Skeletal muscle cell (primary cell): ENCODE results near the gene FSIP2.
"Not testable (repeated sequence)": the region's sequence is repeated elsewhere in the genome, so short reads cannot be mapped to it uniquely, and the experiment has no call there.

Experiments
- DNase-seq: peaks from one replicate; pipeline ENCODE4 v3.0.0-alpha.2; 2010; ENCODE audit warnings: low read depth
- H3K4me3 ChIP-seq: 2 replicates; pipeline ENCODE4 v1.5.1; 2011; ENCODE audit warnings: low read depth, mild to moderate bottlenecking, control low read depth, low read length, moderate library complexity

The FSIP2 gene

DNA sequence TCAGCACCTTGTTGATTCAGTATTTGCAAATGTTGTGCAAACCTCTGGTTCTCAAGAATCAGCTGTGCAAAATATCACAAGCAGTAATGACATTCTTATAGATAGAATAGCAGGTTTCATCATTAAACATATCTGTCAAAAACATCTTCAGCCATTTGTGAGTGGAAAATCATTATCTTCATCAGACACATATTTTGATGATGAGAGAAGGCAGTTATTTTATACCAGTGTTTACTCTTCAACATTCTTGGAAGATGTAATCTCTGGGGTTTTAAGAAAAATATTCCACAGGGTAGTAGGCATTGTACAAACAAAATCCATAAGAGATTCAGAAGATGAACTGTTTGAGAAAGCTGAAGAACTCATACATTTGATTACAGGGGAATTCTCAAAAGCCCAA, 64.3 kb downstream of the FSIP2 start:
- no peak overlapping the region for H3K4me3 ChIP-seq
- no peak for DNase-seq

DNA sequence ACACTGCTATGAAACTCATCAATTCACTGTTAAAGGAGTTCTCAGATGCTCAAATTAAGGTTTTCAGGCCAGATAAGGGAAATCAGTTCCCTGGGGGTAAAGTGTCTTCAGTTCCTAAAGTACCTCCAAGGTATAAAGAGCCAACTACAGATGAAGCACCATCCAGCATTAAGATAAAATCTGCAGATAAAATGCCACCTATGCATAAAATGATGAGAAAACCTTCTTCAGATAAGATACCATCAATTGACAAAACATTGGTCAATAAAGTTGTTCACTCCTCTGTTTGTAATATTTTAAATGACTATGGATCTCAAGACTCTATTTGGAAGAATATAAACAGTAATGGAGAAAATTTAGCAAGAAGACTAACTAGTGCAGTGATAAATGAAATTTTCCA, 68.2 kb downstream of the FSIP2 start:
- DNase-seq, result no peak
- H3K4me3 ChIP-seq, result no peak overlapping the region

DNA sequence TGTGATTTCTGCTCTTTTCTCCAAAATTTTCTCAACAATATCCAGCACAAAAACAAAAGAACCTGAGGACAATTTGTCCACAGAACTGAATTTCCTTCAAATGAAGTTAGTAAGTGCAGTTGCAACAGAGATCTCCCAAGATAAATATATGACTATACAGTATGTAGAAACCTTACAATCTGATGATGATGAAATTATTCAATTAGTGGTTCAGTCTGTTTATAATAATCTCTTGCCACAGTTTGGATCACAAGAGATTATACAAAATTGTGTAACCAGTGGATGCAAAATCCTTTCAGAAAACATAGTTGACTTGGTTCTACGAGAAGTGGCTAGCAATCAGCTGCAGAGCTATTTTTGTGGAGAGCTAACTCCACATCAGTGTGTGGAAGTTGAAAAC, 68.7 kb downstream of the FSIP2 start:
- H3K4me3 ChIP-seq, result no peak overlapping the region
- DNase-seq, result peak; percentile 25

DNA sequence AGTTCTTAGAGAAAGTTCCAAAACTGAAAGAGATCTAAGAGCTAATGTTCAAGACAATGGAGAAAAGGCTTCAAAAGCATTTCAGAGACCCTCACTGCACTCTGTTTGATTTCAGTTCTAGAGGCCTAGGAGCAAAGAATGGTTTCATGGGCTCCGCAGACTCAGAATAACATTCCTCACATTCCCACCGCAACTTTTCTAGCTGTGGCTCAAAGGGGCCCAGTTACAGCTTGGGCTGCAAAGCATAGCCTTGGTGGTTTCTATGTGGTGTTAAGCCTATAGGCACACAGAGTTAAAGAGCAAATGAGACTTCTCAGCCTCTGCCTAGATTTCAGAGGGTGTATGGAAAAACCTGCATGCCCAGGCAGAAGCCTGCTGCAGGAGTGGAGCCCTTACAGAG, 73.0 kb downstream of the FSIP2 start:
- no peak for DNase-seq
- no peak overlapping the region for H3K4me3 ChIP-seq

DNA sequence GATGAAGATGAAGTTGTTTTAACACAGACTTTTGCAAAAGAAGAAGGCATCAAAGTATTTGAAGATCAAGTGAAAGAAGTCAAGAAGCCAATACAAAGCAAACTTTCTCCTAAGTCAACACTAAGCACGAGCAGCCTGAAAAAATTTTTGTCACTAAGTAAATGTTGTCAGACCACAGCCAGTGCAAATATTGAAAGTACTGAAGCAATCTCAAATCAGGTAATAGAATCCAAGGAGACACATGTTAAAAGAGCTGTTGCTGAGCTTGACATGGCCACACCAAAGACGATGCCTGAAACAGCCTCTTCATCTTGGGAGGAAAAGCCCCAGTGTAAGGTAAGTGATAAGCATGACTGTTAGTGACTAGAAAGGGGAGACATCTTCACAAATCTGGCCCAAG, 75.1 kb downstream of the FSIP2 start:
- no peak overlapping the region for H3K4me3 ChIP-seq
- DNase-seq, result no peak

DNA sequence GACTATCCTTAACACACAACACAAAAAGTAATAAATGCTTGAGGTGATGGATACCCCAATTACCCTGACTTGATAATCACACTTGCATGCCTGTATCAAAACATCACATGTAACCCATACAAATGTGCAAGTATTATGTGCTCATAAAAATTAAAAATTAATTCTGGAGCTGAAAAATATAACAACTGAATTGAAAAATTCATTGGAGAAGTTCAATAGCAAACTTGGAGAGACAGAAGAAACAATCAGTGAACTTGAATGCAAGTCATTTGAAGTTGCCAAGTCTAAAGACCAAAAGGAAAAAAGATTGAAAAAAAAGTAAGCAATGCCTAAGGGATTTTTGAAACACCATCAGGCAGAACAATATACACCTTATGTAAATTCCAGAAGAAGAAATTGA, 79.4 kb downstream of the FSIP2 start:
- DNase-seq, result no peak
- no peak overlapping the region for H3K4me3 ChIP-seq

DNA sequence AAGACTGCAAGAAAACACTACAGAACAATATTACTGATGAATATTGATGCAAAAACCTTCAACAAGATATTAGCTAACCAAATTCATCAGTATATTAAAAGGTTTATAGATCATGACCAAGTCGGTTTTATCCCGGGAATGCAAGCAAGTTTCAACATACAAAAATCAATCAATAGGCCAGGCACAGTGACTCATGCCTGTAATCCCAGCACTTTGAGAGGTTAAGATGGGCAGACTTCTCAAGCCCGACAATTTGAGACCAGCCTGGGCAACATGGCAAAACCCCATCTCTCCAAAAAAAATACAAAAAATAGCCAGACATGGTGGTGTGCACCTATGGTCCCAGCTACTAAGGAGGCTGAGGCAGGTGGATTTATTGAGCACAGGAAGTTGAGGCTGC, 82.9 kb downstream of the FSIP2 start:
- no peak overlapping the region for H3K4me3 ChIP-seq
- no peak for DNase-seq

DNA sequence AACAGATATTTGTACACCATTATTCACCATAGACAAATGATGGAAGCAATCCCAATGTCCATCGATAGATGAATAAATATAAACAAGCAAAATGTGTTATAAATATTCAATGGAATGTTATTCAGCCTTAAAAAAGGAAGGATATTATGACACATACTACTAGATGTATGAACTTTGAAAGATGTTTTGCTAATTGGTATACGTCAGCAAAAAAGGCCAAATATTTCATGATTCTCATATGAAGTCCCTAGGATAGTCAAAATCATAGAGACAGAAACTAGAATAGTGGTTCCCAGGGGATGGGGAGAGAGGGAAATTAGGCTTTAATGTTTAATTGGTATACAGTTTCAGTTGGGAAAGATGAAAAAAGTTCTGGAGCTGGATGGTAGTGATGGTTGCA, 85.2 kb downstream of the FSIP2 start:
- DNase-seq, result no peak
- H3K4me3 ChIP-seq, result no peak overlapping the region

DNA sequence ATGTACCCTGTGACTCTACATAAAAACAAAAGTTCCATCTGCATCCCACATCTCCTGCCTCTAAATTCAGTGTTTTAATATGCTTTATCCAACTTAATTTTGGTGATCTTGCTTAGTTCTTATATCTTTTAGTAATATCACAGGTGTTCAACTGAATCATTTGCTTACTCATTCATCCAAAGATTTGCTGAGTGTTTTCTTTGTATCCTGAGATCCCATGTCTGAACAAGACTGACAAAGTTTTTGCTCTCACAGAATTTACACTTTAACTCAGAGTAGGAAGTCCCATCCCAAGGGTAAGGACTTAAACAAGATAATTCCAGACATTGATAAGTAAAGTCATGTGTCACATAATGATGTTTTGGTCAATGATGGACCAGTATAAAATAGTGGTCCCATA, 87.0 kb downstream of the FSIP2 start:
- H3K4me3 ChIP-seq, result no peak overlapping the region
- DNase-seq, result no peak

DNA sequence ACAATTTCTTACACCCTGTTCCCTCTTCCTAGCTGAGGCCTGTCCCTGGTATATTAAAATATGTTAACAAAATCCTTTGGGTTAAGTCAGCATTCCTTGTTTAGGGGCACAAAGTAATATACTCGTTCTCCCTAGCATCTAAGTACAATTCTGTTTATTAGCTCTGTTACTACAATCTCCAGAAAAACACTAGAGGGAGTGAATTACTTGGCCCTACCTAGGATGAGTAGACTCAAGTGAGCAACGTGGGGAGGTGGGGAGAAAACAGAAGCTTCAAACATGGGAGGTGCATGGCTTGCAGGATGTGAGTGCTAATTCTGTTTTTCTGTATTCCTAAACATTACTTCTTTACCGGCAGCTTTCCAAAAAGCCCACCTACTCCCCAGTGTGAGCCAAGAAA, 89.7 kb downstream of the FSIP2 start:
- H3K4me3 ChIP-seq, result no peak overlapping the region

DNA sequence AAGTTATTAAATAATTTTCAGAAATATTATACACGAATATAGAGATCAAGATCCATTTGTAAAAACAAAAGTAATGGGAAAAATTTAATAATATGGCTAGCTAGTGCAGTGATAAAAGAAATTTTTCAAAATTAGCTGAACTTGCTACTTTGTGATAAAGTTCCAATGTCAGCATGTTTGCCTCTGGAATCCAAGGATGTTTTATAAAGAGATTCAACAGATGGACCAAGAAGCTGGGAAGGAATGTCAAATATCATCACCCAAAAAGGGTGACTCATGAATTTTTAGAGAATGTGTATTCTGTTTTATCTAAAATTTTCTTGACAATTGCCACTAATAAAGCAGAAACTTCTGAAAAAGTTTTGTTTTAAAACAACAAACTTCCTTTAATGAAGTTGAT, 95.3 kb downstream of the FSIP2 start:
- no peak overlapping the region for H3K4me3 ChIP-seq
- DNase-seq, result no peak

More for the DNA sequence above, 89.7 kb downstream of the FSIP2 start:
- DNase-seq, result no peak

DNA sequence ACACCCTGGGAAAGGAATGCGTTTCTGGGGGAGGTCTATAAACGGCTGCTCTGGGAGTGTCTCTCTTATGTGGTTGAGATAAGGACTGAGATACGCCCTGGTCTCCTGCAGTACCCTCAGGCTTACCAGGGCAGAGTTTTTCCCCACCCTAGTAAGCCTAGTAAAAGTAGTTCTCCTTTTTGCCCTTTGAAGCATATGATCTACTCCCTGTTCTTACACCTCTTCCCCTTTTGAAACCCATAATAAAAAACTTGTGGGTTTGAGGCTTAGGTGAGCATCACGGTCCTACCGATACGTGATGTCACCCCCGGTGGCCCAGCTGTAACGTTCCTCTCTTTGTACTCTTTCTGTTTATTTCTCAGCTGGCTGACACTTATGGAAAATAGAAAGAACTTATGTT, 97.4 kb downstream of the FSIP2 start:
- no peak for DNase-seq
- H3K4me3 ChIP-seq, result no peak overlapping the region

DNA sequence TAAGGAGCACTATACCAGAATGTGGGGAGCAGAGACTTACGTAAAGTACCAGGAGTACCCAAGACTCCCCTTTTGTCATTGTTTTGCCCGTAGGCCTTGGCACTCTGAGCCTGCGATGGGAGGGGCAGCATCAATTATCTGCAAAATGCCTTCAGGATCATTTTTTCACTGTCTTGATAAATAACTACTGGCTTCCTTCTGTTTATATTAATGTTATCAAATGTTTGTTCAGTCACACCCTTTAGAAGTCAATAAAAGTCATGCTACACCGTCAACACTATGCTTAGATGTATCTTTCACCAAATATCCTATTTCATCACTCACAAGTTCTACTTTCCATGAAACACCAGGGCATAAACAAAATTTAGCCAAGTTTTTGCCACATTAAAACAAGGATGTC, 116.3 kb downstream of the FSIP2 start:
- DNase-seq, result no peak
- no peak overlapping the region for H3K4me3 ChIP-seq

DNA sequence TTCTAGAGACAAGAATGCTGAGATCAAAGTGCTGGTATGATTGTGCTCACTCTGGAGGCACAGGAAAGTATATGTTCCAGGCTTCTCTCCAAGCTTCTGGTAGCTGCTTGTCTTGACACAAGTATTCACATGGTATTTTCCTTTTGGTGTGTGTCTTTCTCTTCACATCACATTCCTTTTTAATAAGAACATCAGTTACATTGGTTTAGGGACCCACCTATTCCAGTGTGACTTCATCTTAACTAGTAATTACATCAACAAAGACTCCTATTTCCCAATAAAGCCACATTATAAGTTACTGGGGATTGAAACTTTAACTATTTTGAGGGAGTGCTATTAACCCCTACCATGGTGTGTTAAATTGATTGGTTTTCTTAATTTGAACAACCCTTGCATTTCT, 119.1 kb downstream of the FSIP2 start:
- peak; percentile 64 for DNase-seq
- H3K4me3 ChIP-seq, result no peak overlapping the region

DNA sequence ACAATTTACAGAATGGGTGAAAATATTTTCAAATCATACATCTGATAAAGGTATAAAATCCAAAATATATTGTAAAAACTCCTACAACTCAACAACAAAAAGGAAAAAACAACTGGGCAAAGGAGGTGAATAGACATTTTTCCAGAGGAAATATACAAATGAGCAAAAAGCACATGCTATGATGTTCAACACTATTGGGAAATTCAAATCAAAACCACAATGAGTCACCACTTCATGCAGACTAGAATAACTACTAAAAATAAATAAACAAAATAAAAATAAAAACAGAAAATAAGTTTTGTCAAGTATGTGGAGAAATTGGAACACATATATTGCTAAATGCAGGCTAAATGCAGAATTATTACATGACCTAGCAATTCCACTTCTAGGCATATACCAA, 120.9 kb downstream of the FSIP2 start:
- DNase-seq, result peak; percentile 10
- no peak overlapping the region for H3K4me3 ChIP-seq

DNA sequence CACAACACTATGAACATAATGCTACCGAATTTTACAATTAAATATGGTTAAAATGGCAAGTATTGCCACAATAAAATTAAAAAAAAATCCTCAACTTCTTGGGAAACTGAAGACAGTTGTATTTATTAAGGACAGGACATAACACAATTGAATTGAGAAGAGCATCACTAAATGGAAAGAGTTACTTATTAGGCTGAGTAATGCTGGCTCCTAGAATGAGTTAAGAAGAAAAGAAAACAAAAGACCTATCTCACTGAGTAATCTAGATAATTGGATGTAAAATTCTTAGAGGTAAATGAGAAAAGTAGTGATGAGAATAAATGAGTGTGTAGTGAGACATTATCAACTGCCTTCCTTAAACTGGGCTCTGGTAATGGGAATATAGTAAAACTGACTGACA, 121.7 kb downstream of the FSIP2 start:
- no peak for DNase-seq
- no peak overlapping the region for H3K4me3 ChIP-seq

DNA sequence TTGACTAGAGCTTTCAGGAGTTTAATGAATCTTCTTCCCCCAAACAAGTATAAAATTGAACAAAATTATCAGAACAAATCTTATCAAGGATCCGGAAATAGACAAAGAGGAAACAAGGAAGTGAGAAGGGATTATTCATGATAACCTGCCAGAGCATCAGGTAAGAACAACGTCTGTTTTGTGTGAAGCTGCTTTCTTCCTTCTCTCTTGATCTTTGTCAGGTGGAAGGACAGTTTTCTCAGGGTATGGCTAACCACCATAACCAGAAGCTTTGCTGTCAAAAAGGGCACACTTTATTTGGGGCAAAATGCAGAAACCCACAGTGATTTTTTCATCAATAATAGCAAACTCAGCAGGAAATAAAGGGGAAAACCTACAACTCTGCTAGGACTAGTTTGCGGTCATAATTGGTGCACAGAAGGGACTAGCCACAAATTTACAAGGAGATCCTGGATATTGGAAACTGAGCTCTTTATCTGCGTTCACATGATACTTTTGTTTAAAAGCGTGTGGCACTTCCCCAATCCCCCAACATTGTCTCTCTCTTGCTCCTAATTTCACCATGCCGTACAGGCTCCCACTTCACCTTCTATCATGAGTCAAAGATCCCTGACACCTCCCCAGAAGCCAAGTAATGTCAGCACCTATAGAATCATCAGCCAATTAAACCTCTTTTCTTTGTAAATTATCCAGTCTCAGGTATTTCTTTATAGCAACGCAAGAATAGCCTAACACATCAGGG, 124.2 kb downstream of the FSIP2 start:
- DNase-seq, result no peak
- no peak overlapping the region for H3K4me3 ChIP-seq

DNA sequence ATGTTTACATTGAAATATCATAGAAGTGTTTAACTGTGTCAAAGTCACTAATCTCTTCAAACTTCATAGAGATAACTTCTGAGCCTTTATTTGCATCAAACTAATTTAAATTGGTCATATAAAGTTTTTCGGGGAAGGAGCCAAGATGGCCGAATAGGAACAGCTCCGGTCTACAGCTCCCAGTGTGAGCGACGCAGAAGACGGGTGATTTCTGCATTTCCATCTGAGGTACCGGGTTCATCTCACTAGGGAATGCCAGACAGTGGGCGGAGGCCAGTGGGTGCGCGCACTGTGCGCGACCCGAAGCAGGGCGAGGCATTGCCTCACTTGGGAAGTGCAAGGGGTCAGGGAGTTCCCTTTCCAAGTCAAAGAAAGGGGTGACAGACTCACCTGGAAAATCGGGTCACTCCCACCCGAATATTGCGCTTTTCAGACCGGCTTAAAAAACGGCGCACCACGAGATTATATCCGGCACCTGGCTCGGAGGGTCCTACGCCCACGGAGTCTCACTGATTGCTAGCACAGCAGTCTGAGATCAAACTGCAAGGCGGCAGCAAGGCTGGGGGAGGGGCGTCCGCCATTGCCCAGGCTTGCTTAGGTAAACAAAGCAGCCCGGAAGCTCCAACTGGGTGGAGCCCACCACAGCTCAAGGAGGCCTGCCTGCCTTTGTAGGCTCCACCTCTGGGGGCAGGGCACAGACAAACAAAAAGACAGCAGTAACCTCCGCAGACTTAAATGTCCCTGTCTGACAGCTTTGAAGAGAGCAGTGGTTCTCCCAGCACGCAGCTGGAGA, 126.1 kb downstream of the FSIP2 start:
- not testable (repeated sequence) for H3K4me3 ChIP-seq, DNase-seq

DNA sequence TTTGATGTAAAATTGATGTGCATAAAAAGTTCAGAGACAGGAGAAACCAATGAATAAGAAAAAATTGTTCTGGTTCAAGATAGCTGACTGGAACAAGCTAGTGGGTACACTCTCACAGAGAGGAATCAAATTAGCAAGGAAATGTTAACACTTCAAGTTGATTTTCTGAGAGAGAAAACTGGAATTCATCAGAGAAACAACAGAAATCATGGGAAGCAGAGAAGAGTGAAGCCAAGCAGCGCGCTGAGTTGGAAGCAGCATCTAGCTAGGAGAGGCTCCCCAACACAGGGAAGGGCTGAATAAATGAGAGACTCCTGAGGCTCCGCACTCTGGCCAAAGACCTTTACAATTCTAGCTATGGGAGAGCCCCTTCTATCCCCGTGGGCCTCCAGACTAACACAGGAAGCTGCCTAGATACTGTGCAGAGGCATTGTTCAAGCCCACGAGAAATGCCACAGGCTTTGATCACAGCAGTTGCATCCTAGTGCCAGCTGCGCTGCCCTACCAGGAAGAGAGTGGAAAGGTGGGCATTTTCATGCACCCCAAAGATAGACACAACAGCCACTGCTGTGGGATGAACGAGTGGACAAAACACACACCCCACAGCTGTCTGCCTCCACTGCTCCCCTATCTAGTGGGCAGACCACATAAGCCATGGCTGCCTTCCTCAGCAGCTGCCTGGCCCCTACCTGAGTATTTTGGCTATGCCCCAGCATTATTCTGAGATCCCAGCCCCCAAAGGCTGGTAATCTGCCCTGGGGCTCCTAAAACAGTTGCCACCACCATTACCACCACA, 136.7 kb downstream of the FSIP2 start:
- no peak overlapping the region for H3K4me3 ChIP-seq
- DNase-seq, result no peak

DNA sequence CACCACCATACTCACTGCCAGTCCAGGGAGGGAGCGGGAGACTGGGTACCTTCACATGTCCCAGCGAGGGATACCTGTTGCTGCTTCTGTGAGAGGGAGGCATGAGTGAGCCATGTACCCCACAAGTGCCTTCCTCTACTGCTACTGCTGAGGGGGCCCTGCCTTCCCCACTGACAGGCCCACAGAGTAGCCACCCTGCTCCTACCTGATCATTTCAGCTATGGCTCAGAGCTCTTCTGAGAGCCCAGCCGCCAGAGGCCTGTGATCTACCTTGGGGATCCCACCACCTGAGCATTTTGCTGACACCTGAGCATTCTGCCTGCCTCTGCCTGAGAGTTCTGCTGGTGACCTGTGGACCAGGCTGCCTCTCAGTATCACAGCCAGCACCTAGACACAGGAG, 137.6 kb downstream of the FSIP2 start:
- DNase-seq, result no peak
- no peak overlapping the region for H3K4me3 ChIP-seq
